ENCODE measurements around the gene CRACDL.

Gene CRACDL

GRCh38 chr2:98847853-98848252 is 88.2 kb downstream of the CRACDL start:
- no peak for DNase-seq

GRCh38 chr2:98846041-98846440 is 90.0 kb downstream of the CRACDL start:
- no peak for DNase-seq

GRCh38 chr2:98842136-98842535 is 93.9 kb downstream of the CRACDL start:
- DNase-seq: no peak

- no peak for DNase-seq
Measured at GRCh38 chr2:98839292-98839691, 96.7 kb downstream of the CRACDL start.

GRCh38 chr2:98835831-98836385 is 100.1 kb downstream of the CRACDL start:
- DNase-seq: peak in 2 of 4 experiments; percentile 12 to 27

GRCh38 chr2:98833917-98834263 is 102.1 kb downstream of the CRACDL start:
- DNase-seq: no peak

GRCh38 chr2:98833172-98833916 is 102.7 kb downstream of the CRACDL start:
- no peak for DNase-seq

GRCh38 chr2:98832172-98832571 is 103.9 kb downstream of the CRACDL start:
- no peak for DNase-seq

GRCh38 chr2:98830571-98831145 is 105.4 kb downstream of the CRACDL start:
- no peak for DNase-seq

- no peak for DNase-seq
Measured at GRCh38 chr2:98829581-98830270, 106.3 kb downstream of the CRACDL start.

- no peak for DNase-seq
Measured at GRCh38 chr2:98828793-98829371, 107.1 kb downstream of the CRACDL start.

- DNase-seq: no peak
Measured at GRCh38 chr2:98828369-98828744, 107.7 kb downstream of the CRACDL start.

- no peak for DNase-seq
Measured at GRCh38 chr2:98827625-98828368, 108.2 kb downstream of the CRACDL start.

GRCh38 chr2:98826856-98827255 is 109.2 kb downstream of the CRACDL start:
- DNase-seq: no peak

GRCh38 chr2:98825858-98826257 is 110.2 kb downstream of the CRACDL start:
- no peak for DNase-seq

- no peak for DNase-seq
Measured at GRCh38 chr2:98825404-98825803, 110.6 kb downstream of the CRACDL start.

GRCh38 chr2:98825020-98825350 is 111.0 kb downstream of the CRACDL start:
- DNase-seq: no peak

- no peak for DNase-seq
Measured at GRCh38 chr2:98824256-98825019, 111.6 kb downstream of the CRACDL start.

GRCh38 chr2:98823196-98824170 is 112.5 kb downstream of the CRACDL start:
- DNase-seq: no peak

GRCh38 chr2:98822301-98823164 is 113.5 kb downstream of the CRACDL start:
- DNase-seq: peak in 3 of 4 experiments; percentile 39 to 55 (median 44)
